Right lobe of liver (tissue), 4 donors: ENCODE measurements around the gene ILF3.

Experiments
- POLR2A ChIP-seq: fragments of 450-650 bp; IDR thresholded peaks from one replicate; pipeline ENCODE4 v1.6.1; 2017; ENCODE audit warnings: antibody characterized with exemption, mild to moderate bottlenecking
- TF ChIP-seq, protein P1 (sequence below), 4 donors: fragments of 200-600 bp in 3 of 4; fragments of 450-650 bp in 1 of 4; IDR thresholded peaks; one replicate each; pipeline versions ENCODE4 v1.5.1 to v1.8.0; 2016 to 2022; ENCODE audit warnings: antibody characterized with exemption in 4 of 4, mild to moderate bottlenecking in 2 of 4
- donor health status: DM: no; HTN: no; CAD: no.
- donor health status: DM: no; HTN: no; CAD: no.
- donor health status: DM: no; HTN: yes; CAD: no.

DNA sequence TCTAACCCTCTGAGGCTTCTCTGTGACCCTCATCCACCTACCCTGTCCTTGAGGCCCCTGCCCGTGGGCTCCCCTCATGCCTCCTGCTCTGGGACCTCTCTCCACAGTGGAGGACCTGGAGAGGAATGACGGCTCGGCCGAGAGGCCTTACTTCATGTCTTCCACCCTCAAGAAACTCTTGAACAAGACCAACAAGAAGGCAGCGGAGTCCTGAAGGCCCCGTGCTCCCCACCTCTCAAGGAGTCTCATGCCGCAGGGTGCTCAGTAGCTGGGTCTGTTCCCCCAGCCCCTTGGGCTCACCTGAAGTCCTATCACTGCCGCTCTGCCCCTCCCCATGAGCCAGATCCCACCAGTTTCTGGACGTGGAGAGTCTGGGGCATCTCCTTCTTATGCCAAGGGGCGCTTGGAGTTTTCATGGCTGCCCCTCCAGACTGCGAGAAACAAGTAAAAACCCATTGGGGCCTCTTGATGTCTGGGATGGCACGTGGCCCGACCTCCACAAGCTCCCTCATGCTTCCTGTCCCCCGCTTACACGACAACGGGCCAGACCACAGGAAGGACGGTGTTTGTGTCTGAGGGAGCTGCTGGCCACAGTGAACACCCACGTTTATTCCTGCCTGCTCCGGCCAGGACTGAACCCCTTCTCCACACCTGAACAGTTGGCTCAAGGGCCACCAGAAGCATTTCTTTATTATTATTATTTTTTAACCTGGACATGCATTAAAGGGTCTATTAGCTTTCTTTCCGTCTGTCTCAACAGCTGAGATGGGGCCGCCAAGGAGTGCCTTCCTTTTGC, 10.8 kb upstream of the ILF3 start:
- TF ChIP-seq, protein P1, sequence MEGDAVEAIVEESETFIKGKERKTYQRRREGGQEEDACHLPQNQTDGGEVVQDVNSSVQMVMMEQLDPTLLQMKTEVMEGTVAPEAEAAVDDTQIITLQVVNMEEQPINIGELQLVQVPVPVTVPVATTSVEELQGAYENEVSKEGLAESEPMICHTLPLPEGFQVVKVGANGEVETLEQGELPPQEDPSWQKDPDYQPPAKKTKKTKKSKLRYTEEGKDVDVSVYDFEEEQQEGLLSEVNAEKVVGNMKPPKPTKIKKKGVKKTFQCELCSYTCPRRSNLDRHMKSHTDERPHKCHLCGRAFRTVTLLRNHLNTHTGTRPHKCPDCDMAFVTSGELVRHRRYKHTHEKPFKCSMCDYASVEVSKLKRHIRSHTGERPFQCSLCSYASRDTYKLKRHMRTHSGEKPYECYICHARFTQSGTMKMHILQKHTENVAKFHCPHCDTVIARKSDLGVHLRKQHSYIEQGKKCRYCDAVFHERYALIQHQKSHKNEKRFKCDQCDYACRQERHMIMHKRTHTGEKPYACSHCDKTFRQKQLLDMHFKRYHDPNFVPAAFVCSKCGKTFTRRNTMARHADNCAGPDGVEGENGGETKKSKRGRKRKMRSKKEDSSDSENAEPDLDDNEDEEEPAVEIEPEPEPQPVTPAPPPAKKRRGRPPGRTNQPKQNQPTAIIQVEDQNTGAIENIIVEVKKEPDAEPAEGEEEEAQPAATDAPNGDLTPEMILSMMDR (IDR thresholded peaks at IDR 0.05): no peak
- no peak for TF ChIP-seq POLR2A
